SK-N-MC (cell line): ENCODE measurements around the gene RBM10.
A peak's percentile ranks its signal among the peaks of the same experiment; 100 is the strongest.

Experiments
- DNase-seq: peaks from one replicate; pipeline ENCODE4 v3.0.0-alpha.2; 2011; ENCODE audit warnings: low read depth, low spot score
- H3K27ac ChIP-seq: fragments of 200-600 bp; sonication (generic); 2 replicates; pipeline ENCODE4 v1.5.1; 2016; ENCODE audit warnings: mixed run types
- H3K36me3 ChIP-seq: fragments of 200-600 bp; sonication (generic); 2 replicates; pipeline ENCODE4 v1.6.1; 2017; ENCODE audit warnings: antibody characterized with exemption, low read length, mixed read lengths; ENCODE audit not compliant: insufficient read depth
- H3K4me3 ChIP-seq: fragments of 200-600 bp; sonication (generic); 2 replicates; pipeline ENCODE4 v1.5.1; 2016
- H3K9ac ChIP-seq: fragments of 200-600 bp; sonication (generic); 2 replicates; pipeline ENCODE4 v1.8.0; 2017; ENCODE audit warnings: mixed run types, mixed read lengths; ENCODE audit not compliant: insufficient read length
- H3K9me3 ChIP-seq: fragments of 200-600 bp; sonication (generic); 2 replicates; pipeline ENCODE4 v1.6.1; 2017; ENCODE audit warnings: low read depth, mild to moderate bottlenecking, antibody characterized with exemption, low read length, moderate library complexity, mixed read lengths
- EZH2 ChIP-seq: fragments of 200-600 bp; sonication (generic); IDR thresholded peaks from one replicate; pipeline ENCODE4 v1.6.1; 2017; ENCODE audit warnings: antibody characterized with exemption
- FOXP2 ChIP-seq: optimal IDR thresholded peaks from 2 replicates; pipeline ENCODE3; 2011; ENCODE audit warnings: mild to moderate bottlenecking, moderate library complexity; ENCODE audit not compliant: insufficient read depth; ENCODE audit errors: extremely low read length, control extremely low read depth
- POLR2AphosphoS5 ChIP-seq: IDR thresholded peaks from 2 replicates; pipeline ENCODE4 v1.6.1; 2012; ENCODE audit warnings: mild to moderate bottlenecking, low read depth, low read length, borderline replicate concordance

RBM10 gene

DNA sequence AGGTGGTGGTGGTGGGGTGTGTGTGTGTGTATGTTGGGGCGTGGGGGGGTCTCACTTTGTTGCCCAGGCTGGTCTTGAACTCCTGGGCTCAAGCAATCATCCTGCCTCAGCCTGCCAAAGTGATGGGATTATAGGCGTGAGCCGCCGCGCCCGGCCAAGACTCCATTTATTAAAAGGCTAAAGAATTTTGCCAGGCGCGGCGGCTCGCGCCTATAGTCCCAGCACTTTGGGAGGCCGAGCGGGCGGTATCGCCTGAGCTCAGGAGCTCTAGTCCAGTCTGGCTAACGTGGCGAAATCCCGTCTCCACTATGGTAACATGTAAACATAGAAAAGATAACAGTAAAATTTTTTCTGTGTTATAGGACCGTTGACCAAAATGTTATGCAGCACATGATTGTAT, 44.9 kb downstream of the RBM10 start:
- TF ChIP-seq FOXP2, result no peak
- TF ChIP-seq POLR2AphosphoS5, result no peak
- TF ChIP-seq EZH2, result no peak
- Histone ChIP-seq H3K36me3 (peaks cover 11% of the 10 kb centered on the region; the same call in 1 of the 2 replicates), H3K9ac (no peak overlapping the region), H3K4me3 (no peak overlapping the region), H3K9me3 (no peaks in the 10 kb centered on the region), H3K27ac (peak overlapping the region; percentile 62; the same call in 1 of the 2 replicates)
- no peak for DNase-seq

DNA sequence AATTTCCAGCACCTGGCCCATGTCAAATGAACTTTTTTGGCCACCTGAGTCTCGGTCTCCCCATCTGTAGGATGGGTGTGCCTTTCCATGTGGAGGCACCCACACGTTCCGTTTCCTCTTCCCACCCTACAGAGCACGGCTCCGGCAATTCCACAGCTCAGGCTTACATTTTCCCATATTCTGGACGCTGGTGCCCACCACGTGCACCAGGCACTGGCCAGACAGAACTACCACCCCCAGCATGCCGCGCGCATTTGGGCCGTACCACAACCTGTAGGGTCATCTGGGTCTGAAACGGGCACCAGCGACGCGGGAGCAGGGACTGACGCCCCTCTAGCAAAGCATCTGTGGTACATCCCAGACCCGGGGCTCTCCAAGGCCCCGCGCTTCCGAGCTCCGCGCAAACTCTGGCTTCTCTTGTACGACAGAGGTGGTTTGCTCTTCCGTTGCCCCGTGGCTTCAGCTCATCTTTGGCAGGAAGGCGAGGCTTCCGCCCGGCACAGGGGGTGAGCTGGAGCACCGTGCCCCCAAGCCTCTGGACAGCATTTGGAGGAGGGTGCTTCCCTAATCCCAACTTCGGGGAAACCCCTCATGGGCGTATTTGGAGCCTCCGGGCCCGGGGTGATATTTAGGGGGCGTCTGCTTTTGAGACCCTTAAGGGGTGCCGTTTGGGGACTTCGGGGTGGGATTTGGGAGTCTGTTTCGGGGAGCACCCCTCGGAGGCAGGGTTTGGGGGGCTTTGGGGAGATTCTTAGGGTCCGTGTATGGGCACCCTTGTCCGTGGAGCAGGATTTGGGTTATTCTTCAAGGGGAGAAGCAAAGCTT, 45.6 kb downstream of the RBM10 start:
- H3K27ac ChIP-seq, result no peak overlapping the region
- peak; percentile 50 for TF ChIP-seq FOXP2
- peak; percentile 89 for TF ChIP-seq POLR2AphosphoS5
- no peak for TF ChIP-seq EZH2
- H3K36me3 ChIP-seq, result peaks cover 16% of the 10 kb centered on the region
- peak; percentile 72 for DNase-seq
- H3K9ac ChIP-seq, result peak overlapping the region; percentile 48
- peak overlapping the region; percentile 72 for H3K4me3 ChIP-seq
- no peaks in the 10 kb centered on the region for H3K9me3 ChIP-seq

DNA sequence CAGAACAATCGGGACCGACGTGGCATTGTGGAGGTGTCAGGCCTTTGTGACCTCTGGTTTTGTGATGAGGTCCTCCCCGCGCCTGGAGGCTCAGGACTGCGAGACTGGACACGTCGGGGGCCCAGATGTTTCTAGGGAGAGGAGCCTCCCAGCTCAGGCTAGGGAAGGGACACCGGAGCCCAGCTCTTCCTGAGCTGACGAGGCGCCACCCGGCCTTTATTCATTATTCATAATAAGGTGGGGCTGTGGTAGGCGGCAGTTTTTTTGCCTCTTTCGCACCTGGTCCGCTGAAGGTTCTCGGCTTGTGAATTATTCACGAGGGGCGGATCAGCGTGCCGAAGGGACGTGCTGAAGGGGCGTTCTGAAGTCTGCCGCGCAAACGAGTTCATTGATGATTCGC, 46.3 kb downstream of the RBM10 start:
- Histone ChIP-seq H3K9me3 (no peaks in the 10 kb centered on the region), H3K9ac (peak overlapping the region; percentile 48), H3K36me3 (peaks cover 21% of the 10 kb centered on the region), H3K27ac (no peak overlapping the region), H3K4me3 (peak overlapping the region; percentile 72)
- DNase-seq, result no peak
- no peak for TF ChIP-seq FOXP2
- 0 out of 2 replicates have a peak, but pooled peaks have one; percentile 33 for TF ChIP-seq POLR2AphosphoS5
- no peak for TF ChIP-seq EZH2

DNA sequence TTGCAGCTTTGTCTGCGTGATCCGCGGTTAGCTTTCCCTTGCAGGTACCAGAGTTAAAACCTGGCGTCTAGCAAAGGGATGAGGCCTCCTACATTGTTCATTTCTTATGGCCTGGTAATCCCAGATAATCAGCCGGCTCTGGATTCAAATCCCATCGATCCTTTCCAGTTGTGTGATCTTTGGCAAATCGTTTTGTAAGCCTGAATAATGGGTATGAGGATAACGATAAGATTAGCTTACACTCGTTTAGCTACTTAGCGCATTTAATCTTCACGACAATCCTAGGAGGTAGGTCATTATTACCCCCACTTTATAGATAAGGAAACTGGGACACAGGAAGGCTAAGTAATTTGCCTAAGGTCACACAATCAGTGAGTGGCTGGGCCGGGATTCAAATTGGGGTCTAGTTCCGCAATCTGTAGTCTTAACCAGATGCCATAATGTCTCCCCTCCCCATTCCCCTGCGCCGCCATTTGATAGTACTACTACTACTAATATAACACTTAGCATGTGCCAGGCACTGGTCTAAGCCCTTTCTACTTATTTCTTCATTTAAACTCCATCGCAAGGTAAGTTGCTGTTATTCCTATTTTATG, 46.9 kb downstream of the RBM10 start:
- peak overlapping the region; percentile 36; the same call in 1 of the 2 replicates for H3K27ac ChIP-seq
- peak overlapping the region; percentile 34 for H3K9ac ChIP-seq
- H3K9me3 ChIP-seq, result no peaks in the 10 kb centered on the region

DNA sequence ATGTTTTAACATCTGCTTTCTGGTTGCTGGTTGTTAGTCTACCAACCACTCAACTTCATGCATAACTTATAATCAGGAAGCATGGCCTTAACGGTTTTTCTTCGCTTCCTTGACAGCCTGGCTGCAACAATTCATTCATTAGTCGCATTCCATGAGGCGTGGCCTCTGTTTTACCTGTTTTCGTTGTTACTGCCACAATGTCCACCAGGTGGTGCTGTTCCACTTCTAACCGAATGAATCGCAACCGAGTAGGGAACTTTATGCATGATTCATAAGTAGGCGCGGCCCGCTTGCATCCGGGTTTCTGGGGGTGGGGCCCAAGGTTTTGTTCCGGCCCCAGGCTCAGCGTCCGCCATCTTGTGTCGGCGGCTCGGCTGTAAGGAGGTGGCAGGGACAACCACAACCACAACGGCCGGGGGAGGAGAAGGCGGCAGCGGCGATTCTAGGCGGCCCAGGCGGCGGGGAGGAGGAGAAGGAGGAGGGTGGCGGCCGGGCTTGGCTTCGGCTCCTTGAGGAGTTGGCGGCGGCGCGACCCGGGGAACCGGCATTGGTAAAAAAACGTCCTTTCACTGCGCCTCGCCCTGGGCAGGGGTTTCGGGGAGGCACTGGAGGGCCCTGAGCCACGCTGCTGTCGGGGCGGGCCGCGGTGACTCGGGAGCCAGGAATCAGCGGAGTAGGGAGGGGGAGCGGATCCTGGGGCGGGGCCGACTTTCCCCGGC, 48.6 kb downstream of the RBM10 start, which contains the start of gene UBA1:
Gene UBA1, plus strand, starts transcription at position 355 of the 719 bp plus-strand sequence. CDS start 4,974 bp downstream, outside the sequence.
- DNase-seq, result peak; percentile 98
- Histone ChIP-seq H3K36me3 (peaks cover 38% of the 10 kb centered on the region), H3K9me3 (no peaks in the 10 kb centered on the region), H3K4me3 (peak within 1 kb of the TSS; percentile 92), H3K27ac (peak within 1 kb of the TSS; percentile 79), H3K9ac (peak within 1 kb of the TSS; percentile 92)
- TF ChIP-seq FOXP2, result peak; percentile 78
- TF ChIP-seq EZH2, result no peak
- peak; percentile 90 for TF ChIP-seq POLR2AphosphoS5

More for the DNA sequence above, 46.9 kb downstream of the RBM10 start:
- TF ChIP-seq POLR2AphosphoS5 (no peak; the same call in 1 of the 2 replicates), FOXP2 (no peak), EZH2 (no peak)
- Histone ChIP-seq H3K36me3 (peaks cover 22% of the 10 kb centered on the region), H3K4me3 (peak overlapping the region; percentile 72)
- DNase-seq, result no peak

DNA sequence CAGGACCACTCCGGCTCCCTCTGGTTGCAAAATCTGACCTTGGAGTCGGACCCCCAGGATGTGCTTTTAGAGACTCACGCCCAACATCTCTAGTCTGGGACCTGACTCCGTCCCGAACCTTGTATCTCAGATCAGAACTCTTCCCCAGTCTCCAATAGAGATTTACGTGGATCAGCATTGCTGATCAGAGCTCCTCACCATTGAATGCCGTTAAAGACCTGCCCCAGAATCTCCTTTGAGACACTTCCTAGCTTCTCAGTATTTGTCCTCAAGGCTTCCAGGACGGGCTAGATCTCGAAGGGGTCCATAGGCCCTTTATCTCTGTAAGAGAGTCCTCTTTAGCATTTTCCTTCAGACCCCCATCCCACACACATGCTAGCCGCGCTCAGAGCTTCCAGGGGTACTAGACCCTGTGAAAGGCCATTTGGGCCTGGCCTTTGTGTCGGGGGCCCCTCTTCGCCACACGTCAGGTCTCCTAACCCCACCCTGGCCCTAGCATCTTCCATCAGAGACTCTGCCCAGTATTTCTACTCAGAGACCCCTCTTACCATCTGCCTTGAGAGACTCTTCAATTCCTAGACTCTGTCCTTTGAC, 49.3 kb downstream of the RBM10 start:
- Histone ChIP-seq H3K4me3 (peak overlapping the region; percentile 92), H3K36me3 (peaks cover 44% of the 10 kb centered on the region), H3K9ac (peak overlapping the region; percentile 92), H3K9me3 (no peaks in the 10 kb centered on the region), H3K27ac (peak overlapping the region; percentile 72)
- no peak for DNase-seq
- no peak for TF ChIP-seq FOXP2
- TF ChIP-seq POLR2AphosphoS5, result no peak
- TF ChIP-seq EZH2, result no peak

DNA sequence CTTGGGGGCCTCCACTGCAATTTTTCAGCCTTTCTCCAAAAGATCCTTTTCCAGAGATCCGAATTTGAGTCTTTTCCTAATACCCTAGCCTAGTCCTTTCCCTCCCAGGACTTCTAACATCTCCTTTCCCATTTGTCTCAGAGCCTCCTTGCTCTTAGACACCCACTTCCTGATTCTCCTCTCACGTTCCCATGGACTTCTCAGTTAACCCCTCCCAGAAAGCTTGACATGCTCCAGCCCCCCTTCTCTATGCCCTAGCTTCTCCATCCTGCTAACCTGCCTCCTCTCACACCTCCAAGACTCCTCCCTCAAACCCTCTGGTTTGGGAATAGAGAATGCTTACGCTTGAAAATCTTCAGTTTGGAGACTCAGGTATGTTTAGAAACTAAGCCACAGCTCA, 51.1 kb downstream of the RBM10 start:
- H3K4me3 ChIP-seq, result peak overlapping the region; percentile 92
- H3K9me3 ChIP-seq, result no peaks in the 10 kb centered on the region
- H3K9ac ChIP-seq, result peak overlapping the region; percentile 65
- no peak for TF ChIP-seq POLR2AphosphoS5
- TF ChIP-seq EZH2, result no peak
- no peak for TF ChIP-seq FOXP2
- DNase-seq, result no peak
- no peak overlapping the region for H3K27ac ChIP-seq
- H3K36me3 ChIP-seq, result peaks cover 60% of the 10 kb centered on the region
